ENCODE measurements around the gene SGIP1. TPM values are rescaled to one million over a fixed set of nuclear protein-coding genes. Genes with fewer than 3 reads are reported as not detected.

SGIP1 gene
- total and polyA plus RNA-seq, 5 donors from 2014 or later, result not detected

DNA sequence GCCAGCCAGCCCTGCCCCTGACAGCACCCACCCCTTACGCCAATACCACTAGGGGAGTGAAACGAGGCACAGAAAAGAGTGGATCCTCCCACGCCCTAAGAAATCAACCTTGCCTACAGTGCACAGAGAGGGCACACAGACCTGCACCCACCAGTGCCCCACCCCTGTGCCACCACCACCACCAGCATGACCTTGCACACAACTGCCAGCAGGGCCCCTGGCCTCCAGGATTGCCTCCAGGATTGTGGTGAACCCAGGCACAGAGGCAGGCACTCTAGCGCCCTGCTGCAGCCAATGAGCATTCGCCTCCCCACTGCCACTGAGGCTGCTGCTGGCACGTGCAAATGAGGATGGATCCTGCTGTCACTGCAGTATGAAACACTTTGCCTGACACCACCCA is 23.5 kb upstream of the SGIP1 start:
- Histone ChIP-seq H3K36me3 (ENCODE audit: control insufficient read depth, insufficient read depth, low read length) (no peaks in the 10 kb centered on the region), H3K27ac (ENCODE audit: insufficient read depth, low read length, poor library complexity, severe bottlenecking) (no peak overlapping the region), H3K9me3 (ENCODE audit: control insufficient read depth in 2 of 2, low read length in 2 of 2) (no peaks in the 10 kb centered on the region), H3K4me1 (ENCODE audit: control insufficient read depth, insufficient read depth, low read length, poor library complexity, severe bottlenecking) (no peaks in the 10 kb centered on the region), H3K4me3 (ENCODE audit: low read depth, low read length) (no peak overlapping the region), H3K27me3 (ENCODE audit: control insufficient read depth, insufficient read depth, low read length) (peaks cover 4% of the 10 kb centered on the region)
- DNase-seq (no peak), ATAC-seq (ENCODE audit: low read depth in 2 of 2) (no peak)
- Mint-ChIP-seq H3K4me3 (no peak overlapping the region), H3K27ac (no peak overlapping the region), H3K9me3 (peaks cover 0 to 5% (median 3%) of the 10 kb centered on the region in 7 donors), H3K4me1 (no peaks in the 10 kb centered on the region), H3K27me3 (peaks cover 16% of the 10 kb centered on the region), H3K36me3 (no peaks in the 10 kb centered on the region)

GRCh38 chr1:66511118-66511517 is 22.8 kb upstream of the SGIP1 start:
- no peaks in the 10 kb centered on the region for H3K4me1 Mint-ChIP-seq
- Histone ChIP-seq H3K4me1 (ENCODE audit: control insufficient read depth, insufficient read depth, low read length, poor library complexity, severe bottlenecking) (no peaks in the 10 kb centered on the region), H3K4me3 (ENCODE audit: low read depth, low read length) (no peak overlapping the region), H3K9me3 (ENCODE audit: control insufficient read depth in 2 of 2, low read length in 2 of 2) (no peaks in the 10 kb centered on the region), H3K36me3 (ENCODE audit: control insufficient read depth, insufficient read depth, low read length) (no peaks in the 10 kb centered on the region), H3K27me3 (ENCODE audit: control insufficient read depth, insufficient read depth, low read length) (peaks cover 4% of the 10 kb centered on the region), H3K27ac (ENCODE audit: insufficient read depth, low read length, poor library complexity, severe bottlenecking) (no peak overlapping the region)
- H3K27ac Mint-ChIP-seq, result no peak overlapping the region
- H3K27me3 Mint-ChIP-seq, result peaks cover 16% of the 10 kb centered on the region
- no peak overlapping the region for H3K4me3 Mint-ChIP-seq
- DNase-seq, result no peak
- no peaks in the 10 kb centered on the region for H3K36me3 Mint-ChIP-seq
- ATAC-seq (ENCODE audit: low read depth in 2 of 2), result no peak
- H3K9me3 Mint-ChIP-seq, result peaks cover 0 to 5% (median 3%) of the 10 kb centered on the region in 7 donors

GRCh38 chr1:66517959-66518358 is 16.0 kb upstream of the SGIP1 start:
- ATAC-seq (ENCODE audit: low read depth in 2 of 2) (no peak), DNase-seq (no peak)
- Histone ChIP-seq H3K4me1 (ENCODE audit: control insufficient read depth, insufficient read depth, low read length, poor library complexity, severe bottlenecking) (no peaks in the 10 kb centered on the region), H3K9me3 (ENCODE audit: control insufficient read depth in 2 of 2, low read length in 2 of 2) (no peaks in the 10 kb centered on the region), H3K27me3 (ENCODE audit: control insufficient read depth, insufficient read depth, low read length) (no peaks in the 10 kb centered on the region), H3K36me3 (ENCODE audit: control insufficient read depth, insufficient read depth, low read length) (no peaks in the 10 kb centered on the region), H3K27ac (ENCODE audit: insufficient read depth, low read length, poor library complexity, severe bottlenecking) (no peak overlapping the region), H3K4me3 (ENCODE audit: low read depth, low read length) (no peak overlapping the region)
- peaks cover 22% of the 10 kb centered on the region for H3K27me3 Mint-ChIP-seq
- no peaks in the 10 kb centered on the region for H3K4me1 Mint-ChIP-seq
- H3K27ac Mint-ChIP-seq, result no peak overlapping the region
- peaks cover 0 to 5% (median 0%) of the 10 kb centered on the region in 7 donors for H3K9me3 Mint-ChIP-seq
- H3K36me3 Mint-ChIP-seq, result no peaks in the 10 kb centered on the region
- no peak overlapping the region for H3K4me3 Mint-ChIP-seq

DNA sequence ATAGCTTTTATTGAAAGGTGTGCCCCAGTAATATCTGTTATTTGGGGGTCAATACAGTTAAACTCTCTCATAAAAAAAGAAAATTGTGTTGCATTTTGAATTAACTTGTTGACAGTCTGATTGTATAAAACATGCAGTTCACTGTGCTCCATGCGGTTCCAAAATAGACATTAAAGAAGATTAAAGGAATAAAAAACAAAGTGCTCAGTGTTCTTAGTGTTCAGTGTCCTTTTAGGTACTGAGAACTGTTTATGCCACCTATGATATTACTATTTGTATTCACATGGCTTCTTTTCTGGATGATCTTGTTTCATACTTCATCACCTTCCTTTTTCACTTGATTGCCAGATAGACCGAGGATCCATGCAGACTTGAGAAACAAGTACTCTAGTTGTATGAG is 15.3 kb upstream of the SGIP1 start:
- Mint-ChIP-seq H3K36me3 (no peaks in the 10 kb centered on the region), H3K4me3 (no peak overlapping the region), H3K4me1 (no peaks in the 10 kb centered on the region), H3K27me3 (peaks cover 15% of the 10 kb centered on the region), H3K27ac (no peak overlapping the region), H3K9me3 (peaks cover 0 to 3% (median 0%) of the 10 kb centered on the region in 7 donors)
- no peaks in the 10 kb centered on the region for H3K9me3 ChIP-seq (ENCODE audit: control insufficient read depth in 2 of 2, low read length in 2 of 2)
- H3K4me3 ChIP-seq (ENCODE audit: low read depth, low read length), result no peak overlapping the region
- H3K4me1 ChIP-seq (ENCODE audit: control insufficient read depth, insufficient read depth, low read length, poor library complexity, severe bottlenecking), result no peaks in the 10 kb centered on the region
- no peak for ATAC-seq (ENCODE audit: low read depth in 2 of 2)
- H3K27ac ChIP-seq (ENCODE audit: insufficient read depth, low read length, poor library complexity, severe bottlenecking), result no peak overlapping the region
- DNase-seq, result no peak
- H3K36me3 ChIP-seq (ENCODE audit: control insufficient read depth, insufficient read depth, low read length), result no peaks in the 10 kb centered on the region
- H3K27me3 ChIP-seq (ENCODE audit: control insufficient read depth, insufficient read depth, low read length), result no peaks in the 10 kb centered on the region

DNA sequence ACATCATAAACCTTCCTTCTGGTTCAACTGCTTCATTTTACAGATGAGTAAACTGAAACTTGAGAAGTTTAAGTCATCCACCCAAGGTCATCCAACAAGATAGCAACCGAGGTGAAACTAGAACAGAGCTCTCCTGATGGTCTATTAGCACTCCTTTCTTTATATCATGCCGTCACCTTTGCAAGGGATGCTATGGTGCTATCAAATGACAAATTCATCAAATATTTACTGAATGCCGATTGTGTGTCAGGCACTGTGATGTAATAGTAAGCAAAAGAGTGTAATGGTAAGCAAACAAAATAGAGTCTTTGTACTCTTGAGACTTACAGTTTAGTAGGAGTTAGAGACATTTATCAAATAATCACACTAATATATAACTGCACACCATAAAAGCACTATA is 14.0 kb upstream of the SGIP1 start:
- H3K4me1 ChIP-seq (ENCODE audit: control insufficient read depth, insufficient read depth, low read length, poor library complexity, severe bottlenecking), result no peaks in the 10 kb centered on the region
- H3K9me3 ChIP-seq (ENCODE audit: control insufficient read depth in 2 of 2, low read length in 2 of 2), result no peaks in the 10 kb centered on the region
- H3K27me3 Mint-ChIP-seq, result peaks cover 19% of the 10 kb centered on the region
- H3K27ac ChIP-seq (ENCODE audit: insufficient read depth, low read length, poor library complexity, severe bottlenecking), result no peak overlapping the region
- H3K4me1 Mint-ChIP-seq, result no peaks in the 10 kb centered on the region
- peaks cover 0 to 2% (median 0%) of the 10 kb centered on the region in 7 donors for H3K9me3 Mint-ChIP-seq
- no peak overlapping the region for H3K27ac Mint-ChIP-seq
- no peak overlapping the region for H3K4me3 Mint-ChIP-seq
- ATAC-seq (ENCODE audit: low read depth in 2 of 2), result no peak
- no peaks in the 10 kb centered on the region for H3K36me3 Mint-ChIP-seq
- no peaks in the 10 kb centered on the region for H3K27me3 ChIP-seq (ENCODE audit: control insufficient read depth, insufficient read depth, low read length)
- no peak for DNase-seq
- H3K36me3 ChIP-seq (ENCODE audit: control insufficient read depth, insufficient read depth, low read length), result no peaks in the 10 kb centered on the region
- H3K4me3 ChIP-seq (ENCODE audit: low read depth, low read length), result no peak overlapping the region

- Mint-ChIP-seq H3K27ac (no peak overlapping the region), H3K4me3 (no peak overlapping the region), H3K36me3 (no peaks in the 10 kb centered on the region), H3K4me1 (no peaks in the 10 kb centered on the region), H3K27me3 (peaks cover 20% of the 10 kb centered on the region), H3K9me3 (peaks cover 0 to 2% (median 0%) of the 10 kb centered on the region in 7 donors)
- H3K4me1 ChIP-seq (ENCODE audit: control insufficient read depth, insufficient read depth, low read length, poor library complexity, severe bottlenecking), result no peaks in the 10 kb centered on the region
- no peak overlapping the region for H3K27ac ChIP-seq (ENCODE audit: insufficient read depth, low read length, poor library complexity, severe bottlenecking)
- no peaks in the 10 kb centered on the region for H3K36me3 ChIP-seq (ENCODE audit: control insufficient read depth, insufficient read depth, low read length)
- ATAC-seq (ENCODE audit: low read depth in 2 of 2), result no peak
- no peak overlapping the region for H3K4me3 ChIP-seq (ENCODE audit: low read depth, low read length)
- no peaks in the 10 kb centered on the region for H3K27me3 ChIP-seq (ENCODE audit: control insufficient read depth, insufficient read depth, low read length)
- H3K9me3 ChIP-seq (ENCODE audit: control insufficient read depth in 2 of 2, low read length in 2 of 2), result no peaks in the 10 kb centered on the region
- no peak for DNase-seq
Measured at GRCh38 chr1:66520655-66521054, 13.3 kb upstream of the SGIP1 start.

DNA sequence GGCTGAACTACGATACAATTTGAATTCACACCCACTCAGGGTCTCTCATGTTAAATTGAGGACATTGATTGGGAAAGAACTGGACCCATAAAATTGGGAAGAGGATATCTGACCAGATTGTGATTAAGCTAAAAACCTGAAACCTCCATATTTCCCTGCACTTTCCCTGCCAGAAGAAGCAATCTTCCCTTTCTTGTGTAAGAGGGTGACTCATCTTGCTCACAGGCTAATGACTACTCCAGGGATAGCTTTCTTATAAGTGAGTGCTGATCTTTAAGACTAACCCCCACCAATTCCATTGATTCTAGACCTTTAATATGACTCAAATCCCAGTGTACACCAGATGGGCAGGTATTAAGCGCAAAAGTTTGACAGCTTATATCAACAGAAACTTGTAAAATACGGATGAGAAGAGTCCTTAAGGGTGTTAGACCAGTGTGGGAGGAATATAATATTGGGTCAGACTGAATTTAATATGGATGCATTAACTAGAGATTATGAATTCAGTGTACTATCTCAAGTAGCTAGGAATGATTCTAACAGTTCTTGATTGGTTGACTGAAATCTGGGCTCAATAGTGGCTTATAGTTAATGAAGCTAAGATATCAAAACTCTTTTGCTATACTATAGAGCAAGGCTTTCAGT is 12.1 kb upstream of the SGIP1 start:
- Histone ChIP-seq H3K27me3 (ENCODE audit: control insufficient read depth, insufficient read depth, low read length) (no peaks in the 10 kb centered on the region), H3K4me1 (ENCODE audit: control insufficient read depth, insufficient read depth, low read length, poor library complexity, severe bottlenecking) (no peaks in the 10 kb centered on the region), H3K4me3 (ENCODE audit: low read depth, low read length) (no peak overlapping the region), H3K9me3 (ENCODE audit: control insufficient read depth in 2 of 2, low read length in 2 of 2) (no peaks in the 10 kb centered on the region), H3K36me3 (ENCODE audit: control insufficient read depth, insufficient read depth, low read length) (no peaks in the 10 kb centered on the region), H3K27ac (ENCODE audit: insufficient read depth, low read length, poor library complexity, severe bottlenecking) (no peak overlapping the region)
- no peak for ATAC-seq (ENCODE audit: low read depth in 2 of 2)
- H3K27ac Mint-ChIP-seq, result no peak overlapping the region
- H3K4me3 Mint-ChIP-seq, result no peak overlapping the region
- H3K27me3 Mint-ChIP-seq, result peaks cover 21% of the 10 kb centered on the region
- peaks cover 0 to 2% (median 0%) of the 10 kb centered on the region in 7 donors for H3K9me3 Mint-ChIP-seq
- H3K36me3 Mint-ChIP-seq, result no peaks in the 10 kb centered on the region
- no peaks in the 10 kb centered on the region for H3K4me1 Mint-ChIP-seq
- no peak for DNase-seq

- Mint-ChIP-seq H3K27me3 (peaks cover 28% of the 10 kb centered on the region), H3K4me1 (no peaks in the 10 kb centered on the region), H3K9me3 (peaks cover 0 to 2% (median 0%) of the 10 kb centered on the region in 7 donors), H3K27ac (no peak overlapping the region), H3K36me3 (no peaks in the 10 kb centered on the region), H3K4me3 (no peak overlapping the region)
- Histone ChIP-seq H3K27me3 (ENCODE audit: control insufficient read depth, insufficient read depth, low read length) (no peaks in the 10 kb centered on the region), H3K4me1 (ENCODE audit: control insufficient read depth, insufficient read depth, low read length, poor library complexity, severe bottlenecking) (no peaks in the 10 kb centered on the region), H3K4me3 (ENCODE audit: low read depth, low read length) (no peak overlapping the region), H3K36me3 (ENCODE audit: control insufficient read depth, insufficient read depth, low read length) (no peaks in the 10 kb centered on the region), H3K27ac (ENCODE audit: insufficient read depth, low read length, poor library complexity, severe bottlenecking) (no peak overlapping the region), H3K9me3 (ENCODE audit: control insufficient read depth in 2 of 2, low read length in 2 of 2) (no peaks in the 10 kb centered on the region)
- DNase-seq (no peak), ATAC-seq (ENCODE audit: low read depth in 2 of 2) (no peak)
Measured at GRCh38 chr1:66523562-66523961, 10.4 kb upstream of the SGIP1 start.

All from CD4-positive, CD25-positive, alpha-beta regulatory T cell (primary cell).